Large intestine (tissue), 12 donors: ENCODE data around the gene ZNF197. TPM values are rescaled to one million over a fixed set of nuclear protein-coding genes. Genes with fewer than 3 reads are reported as not detected.
"Not testable (repeated sequence)": the region's sequence is repeated elsewhere in the genome, so short reads cannot be mapped to it uniquely, and the experiment has no call there.

ENCODE experiments used
- DNase-seq, 2 donors: peaks; one replicate each; pipeline versions ENCODE4 v3.0.0 to v3.0.0-alpha.2; 2013
- H3K27ac ChIP-seq: one replicate; pipeline ENCODE4 v1.5.1; 2013; ENCODE audit warnings: low read length
- H3K27me3 ChIP-seq: 2 replicates; pipeline ENCODE4 v1.6.1; 2013; ENCODE audit warnings: low read length; ENCODE audit not compliant: control insufficient read depth, insufficient read depth
- H3K36me3 ChIP-seq: 2 replicates; pipeline ENCODE4 v1.6.1; 2013; ENCODE audit warnings: low read length; ENCODE audit not compliant: control insufficient read depth, insufficient read depth
- H3K4me1 ChIP-seq: one replicate; pipeline ENCODE4 v1.6.1; 2013; ENCODE audit warnings: low read length; ENCODE audit not compliant: control insufficient read depth, insufficient read depth
- H3K4me3 ChIP-seq: one replicate; pipeline ENCODE4 v1.5.1; 2013; ENCODE audit warnings: low read length
- H3K9me3 ChIP-seq: one replicate; pipeline ENCODE4 v1.6.1; 2013; ENCODE audit warnings: mild to moderate bottlenecking, low read depth, low read length, moderate library complexity; ENCODE audit not compliant: control insufficient read depth
- WGBS: methylation state at CpG from one replicate; pipeline ENCODE4 v1.1.5; 2013; ENCODE audit warnings: low lambda C conversion rate; ENCODE audit not compliant: insufficient coverage; 5-methylcytosine and 5-hydroxymethylcytosine counted together
- long read RNA-seq, 11 donors: transcript quantifications; one replicate each; lab custom pipeline, GENCODE V29; 2026
- polyA plus RNA-seq: library from polyadenylated mRNA; unstranded; fragments of 120-200 nt; gene quantifications from one replicate; pipeline ENCODE4 v1.2.1, GENCODE V29; 2013

Gene ZNF197
- 22.1 TPM for polyA plus RNA-seq
- long read RNA-seq, donor 1, partial matches to known transcripts: 11 of 11 reads
- long read RNA-seq, donor 1, other reads (novel, unspliced or antisense): 0 of 11 reads
- long read RNA-seq, donor 2, partial matches to known transcripts: 0 of 3 reads
- long read RNA-seq, donor 2, other reads (novel, unspliced or antisense): 0 of 3 reads
- long read RNA-seq, donor 3: 0 reads
- long read RNA-seq, donor 4: 0 reads
- long read RNA-seq, donor 5, partial matches to known transcripts: 0 of 1 reads
- long read RNA-seq, donor 5, other reads (novel, unspliced or antisense): 0 of 1 reads
- long read RNA-seq, donor 6, full-length matches to known transcripts: 1 of 7 reads
- long read RNA-seq, donor 6, partial matches to known transcripts: 6 of 7 reads
- long read RNA-seq, donor 6, other reads (novel, unspliced or antisense): 0 of 7 reads
- long read RNA-seq, donor 7: 0 reads
- long read RNA-seq, donor 8, full-length matches to known transcripts: 3 of 3 reads
- long read RNA-seq, donor 8, partial matches to known transcripts: 0 of 3 reads
- long read RNA-seq, donor 8, other reads (novel, unspliced or antisense): 0 of 3 reads
- long read RNA-seq, donor 9, full-length matches to known transcripts: 6 of 6 reads
- long read RNA-seq, donor 9, partial matches to known transcripts: 0 of 6 reads
- long read RNA-seq, donor 9, other reads (novel, unspliced or antisense): 0 of 6 reads
- long read RNA-seq, donor 10, partial matches to known transcripts: 9 of 12 reads
- long read RNA-seq, donor 10, other reads (novel, unspliced or antisense): 0 of 12 reads
- long read RNA-seq, donor 11, full-length matches to known transcripts: 1 of 1 reads
- long read RNA-seq, donor 11, partial matches to known transcripts: 0 of 1 reads
- long read RNA-seq, donor 11, other reads (novel, unspliced or antisense): 0 of 1 reads

GRCh38 chr3:44624749-44625480 lies at the start of gene ZNF197:
Gene ZNF197 (plus strand): TSS chr3:44625036. CDS start chr3:44629155, 4,119 bp downstream.
- H3K36me3 ChIP-seq: peaks cover 8% of the 10 kb centered on the region
- peak within 1 kb of the TSS; percentile 77 for H3K27ac ChIP-seq
- DNase-seq: peak; percentile 85 to 93
- H3K9me3 ChIP-seq: no peaks in the 10 kb centered on the region
- peak within 1 kb of the TSS; percentile 72 for H3K4me3 ChIP-seq
- WGBS: no CpG with 5 or more reads among the region's 47 CpGs
- no peaks in the 10 kb centered on the region for H3K27me3 ChIP-seq
- peaks cover 5% of the 10 kb centered on the region for H3K4me1 ChIP-seq

- Histone ChIP-seq H3K27me3 (peaks cover 9% of the 10 kb centered on the region), H3K9me3 (peaks cover 39% of the 10 kb centered on the region), H3K36me3 (peaks cover 3% of the 10 kb centered on the region), H3K4me1 (no peaks in the 10 kb centered on the region), H3K4me3 (no peak overlapping the region), H3K27ac (no peak overlapping the region)
- DNase-seq: no peak
Measured at GRCh38 chr3:44576613-44577012, 48.2 kb upstream of the ZNF197 start.

- not testable (repeated sequence) for H3K36me3 ChIP-seq, H3K4me3 ChIP-seq
- no CpG with 5 or more reads among the region's 11 CpGs for WGBS
Measured at GRCh38 chr3:44577354-44577952, 47.4 kb upstream of the ZNF197 start.

GRCh38 chr3:44578316-44578715 lies 46.5 kb upstream of the ZNF197 start:
- not testable (repeated sequence) for DNase-seq, H3K36me3 ChIP-seq, H3K27ac ChIP-seq, H3K4me1 ChIP-seq, H3K4me3 ChIP-seq
- Histone ChIP-seq H3K27me3 (peaks cover 13% of the 10 kb centered on the region), H3K9me3 (peaks cover 31% of the 10 kb centered on the region)
- no CpG with 5 or more reads among the region's 22 CpGs for WGBS

More at GRCh38 chr3:44577354-44577952, 47.4 kb upstream of the ZNF197 start:
- H3K4me1 ChIP-seq, H3K27ac ChIP-seq, DNase-seq: not testable (repeated sequence)
- Histone ChIP-seq H3K27me3 (peaks cover 13% of the 10 kb centered on the region), H3K9me3 (peaks cover 34% of the 10 kb centered on the region)

GRCh38 chr3:44578924-44579515 lies 45.8 kb upstream of the ZNF197 start:
- no CpG with 5 or more reads among the region's 37 CpGs for WGBS
- H3K36me3 ChIP-seq, H3K4me3 ChIP-seq, DNase-seq, H3K4me1 ChIP-seq, H3K27ac ChIP-seq: not testable (repeated sequence)
- Histone ChIP-seq H3K9me3 (peaks cover 31% of the 10 kb centered on the region), H3K27me3 (peaks cover 13% of the 10 kb centered on the region)

GRCh38 chr3:44579749-44580148 lies 45.1 kb upstream of the ZNF197 start:
- peaks cover 13% of the 10 kb centered on the region for H3K27me3 ChIP-seq
- not testable (repeated sequence) for H3K27ac ChIP-seq, H3K4me3 ChIP-seq, H3K4me1 ChIP-seq, H3K36me3 ChIP-seq, DNase-seq
- WGBS: no CpG with 5 or more reads among the region's 15 CpGs
- peaks cover 31% of the 10 kb centered on the region for H3K9me3 ChIP-seq

- not testable (repeated sequence) for H3K27ac ChIP-seq, H3K36me3 ChIP-seq, H3K4me3 ChIP-seq, DNase-seq, H3K4me1 ChIP-seq
- no CpG with 5 or more reads among the region's 62 CpGs for WGBS
- Histone ChIP-seq H3K9me3 (peaks cover 26% of the 10 kb centered on the region), H3K27me3 (peaks cover 13% of the 10 kb centered on the region)
Measured at GRCh38 chr3:44580971-44581370, 43.9 kb upstream of the ZNF197 start.

- Histone ChIP-seq H3K36me3 (peaks cover 27% of the 10 kb centered on the region), H3K4me3 (peak within 1 kb of the TSS; percentile 82), H3K27me3 (peaks cover 13% of the 10 kb centered on the region), H3K27ac (peak within 1 kb of the TSS; percentile 54), H3K9me3 (peaks cover 9% of the 10 kb centered on the region), H3K4me1 (peaks cover 8% of the 10 kb centered on the region)
- DNase-seq: peak; percentile 66 to 85
- WGBS: no CpG with 5 or more reads among the region's 41 CpGs
Measured at GRCh38 chr3:44584646-44585501, 40.0 kb upstream of the ZNF197 start, which contains the start of gene ZNF660. Gene ZNF660 (plus strand): TSS chr3:44584964. CDS start chr3:44594194, 9,230 bp downstream.

- Histone ChIP-seq H3K4me1 (no peaks in the 10 kb centered on the region), H3K27me3 (no peaks in the 10 kb centered on the region), H3K36me3 (peaks cover 14% of the 10 kb centered on the region), H3K4me3 (no peak overlapping the region), H3K27ac (no peak overlapping the region), H3K9me3 (peaks cover 31% of the 10 kb centered on the region)
- WGBS: no CpG with 5 or more reads among the region's 1 CpG
- DNase-seq: no peak
Measured at GRCh38 chr3:44596621-44597020, 28.2 kb upstream of the ZNF197 start.
